ENCODE measurements around the gene RNASEH1. TPM values are rescaled to one million over a fixed set of nuclear protein-coding genes. Genes with fewer than 3 reads are reported as not detected.
A peak's percentile ranks its signal among the peaks of the same experiment; 100 is the strongest.

RNASEH1 gene
- total RNA-seq, 3 donors from 2014 or later: 14.4 to 24.2 (median 19.5) TPM

DNA sequence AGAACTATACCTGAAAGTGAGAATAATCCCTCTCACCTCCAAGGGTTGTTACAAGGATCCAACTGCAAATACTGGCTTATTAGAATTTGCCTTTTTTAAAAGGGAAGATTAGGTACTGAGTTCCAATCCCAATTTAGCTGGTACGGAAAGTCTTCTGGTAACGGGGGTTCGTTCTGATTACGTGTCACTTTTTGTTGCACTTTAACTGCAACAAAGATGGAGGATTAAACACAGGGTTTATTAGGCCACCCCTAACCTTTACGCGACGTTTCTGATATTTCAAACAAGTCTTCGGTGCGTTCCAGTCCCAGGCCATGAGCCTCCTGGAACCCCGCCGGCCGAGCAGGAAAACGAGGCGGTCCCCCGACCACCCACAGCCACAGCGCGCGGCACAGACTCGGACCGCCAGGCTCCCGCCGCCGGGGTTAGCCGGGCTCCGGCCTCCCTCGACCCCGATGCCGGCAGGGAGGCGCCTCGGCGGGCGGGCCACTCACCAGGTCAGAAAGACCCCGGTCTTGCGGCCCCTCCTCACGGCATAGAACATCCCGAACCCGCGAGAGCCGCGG lies 411 bp downstream of the RNASEH1 start:
- Histone ChIP-seq H3K4me3 (peak overlapping the region; percentile 95), H3K9me3 (no peaks in the 10 kb centered on the region), H3K4me1 (ENCODE audit: low read depth) (peaks cover 7% of the 10 kb centered on the region), H3K36me3 (ENCODE audit: low read depth) (no peaks in the 10 kb centered on the region)
- ATAC-seq (peak; percentile 24), DNase-seq (no peak)
- intact Hi-C loops (cut with DNase I, micrococcal nuclease): no loop called here
- no peak for TF ChIP-seq CTCF (IDR thresholded peaks at IDR 0.05)

DNA sequence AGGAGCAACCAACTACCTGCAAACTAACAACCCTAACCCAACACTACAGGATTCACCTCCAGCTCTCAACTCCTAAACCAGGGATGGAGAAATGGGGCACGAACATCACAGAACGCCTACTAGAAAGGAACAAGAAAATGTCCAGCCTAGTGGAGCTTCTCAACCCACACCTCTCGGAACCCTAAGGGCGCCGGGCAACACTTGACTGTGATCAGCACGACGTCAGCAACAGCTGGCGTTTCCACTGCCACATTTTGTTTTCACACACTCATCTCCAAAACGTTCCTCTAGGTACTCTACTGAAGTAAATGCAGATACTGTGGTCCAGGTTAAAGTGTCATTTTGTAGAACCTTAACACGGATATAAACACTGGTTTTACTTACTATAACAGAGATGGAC lies 4.2 kb downstream of the RNASEH1 start:
- Histone ChIP-seq H3K36me3 (ENCODE audit: low read depth) (peaks cover 5% of the 10 kb centered on the region), H3K4me1 (ENCODE audit: low read depth) (peaks cover 7% of the 10 kb centered on the region), H3K9me3 (no peaks in the 10 kb centered on the region), H3K4me3 (no peak overlapping the region)
- TF ChIP-seq CTCF (IDR thresholded peaks at IDR 0.05): no peak
- ATAC-seq (no peak), DNase-seq (no peak)
- intact Hi-C loops (cut with DNase I, micrococcal nuclease): no loop called here

- DNase-seq (no peak), ATAC-seq (no peak)
- TF ChIP-seq CTCF (IDR thresholded peaks at IDR 0.05): no peak
- H3K36me3 ChIP-seq (ENCODE audit: low read depth): peaks cover 11% of the 10 kb centered on the region
- intact Hi-C loops (cut with DNase I, micrococcal nuclease): no loop called here
- H3K4me3 ChIP-seq: no peak overlapping the region
- H3K4me1 ChIP-seq (ENCODE audit: low read depth): no peaks in the 10 kb centered on the region
- H3K9me3 ChIP-seq: no peaks in the 10 kb centered on the region
Observed at GRCh38 chr2:3547915-3548314, 10.2 kb downstream of the RNASEH1 start.

- H3K4me3 ChIP-seq: no peak overlapping the region
- DNase-seq: no peak
- no peak for ATAC-seq
- H3K36me3 ChIP-seq (ENCODE audit: low read depth): peaks cover 6% of the 10 kb centered on the region
- H3K4me1 ChIP-seq (ENCODE audit: low read depth): no peaks in the 10 kb centered on the region
- no peaks in the 10 kb centered on the region for H3K9me3 ChIP-seq
- intact Hi-C loops (cut with DNase I, micrococcal nuclease): no loop called here
- no peak for TF ChIP-seq CTCF (IDR thresholded peaks at IDR 0.05)
Observed at GRCh38 chr2:3545788-3546478, 12.2 kb downstream of the RNASEH1 start.

DNA sequence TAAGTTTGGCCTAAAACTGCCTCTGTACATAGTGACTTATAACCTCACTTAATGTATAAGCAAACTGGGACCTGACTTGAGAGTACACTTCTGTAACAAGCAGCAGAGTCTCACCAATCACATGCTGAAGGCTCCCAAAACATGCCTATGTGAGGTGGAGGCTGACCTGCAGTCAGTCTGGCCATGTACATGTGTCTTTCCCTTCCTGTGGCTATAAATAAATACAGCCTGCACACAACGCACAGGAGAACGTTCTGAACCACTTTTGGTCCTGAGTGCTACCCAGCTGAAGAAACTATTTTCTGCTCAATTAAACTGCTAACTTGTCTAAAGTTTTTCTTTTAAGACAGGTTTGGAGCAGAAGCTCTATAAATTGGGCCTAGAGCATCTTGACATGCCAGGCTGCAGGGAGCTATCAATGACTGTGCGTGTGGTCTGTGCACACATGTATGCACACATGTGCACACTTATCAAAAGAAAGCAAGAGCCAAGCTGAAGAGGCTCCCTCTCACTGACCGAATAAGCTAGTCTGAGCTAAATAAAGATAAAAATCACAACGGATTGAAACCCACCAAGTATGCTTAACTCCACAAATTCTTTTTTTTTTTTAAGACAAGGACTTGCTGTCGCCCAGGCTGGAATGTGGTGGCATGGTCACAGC lies 15.0 kb downstream of the RNASEH1 start:
- ATAC-seq (no peak), DNase-seq (no peak)
- H3K4me1 ChIP-seq (ENCODE audit: low read depth): no peaks in the 10 kb centered on the region
- no peak for TF ChIP-seq CTCF (IDR thresholded peaks at IDR 0.05)
- H3K4me3 ChIP-seq: no peak overlapping the region
- intact Hi-C loops (cut with DNase I, micrococcal nuclease): no loop called here
- no peaks in the 10 kb centered on the region for H3K9me3 ChIP-seq
- H3K36me3 ChIP-seq (ENCODE audit: low read depth): peaks cover 6% of the 10 kb centered on the region
